Measurements from ENCODE around the gene KNCN.

Gene KNCN

DNA sequence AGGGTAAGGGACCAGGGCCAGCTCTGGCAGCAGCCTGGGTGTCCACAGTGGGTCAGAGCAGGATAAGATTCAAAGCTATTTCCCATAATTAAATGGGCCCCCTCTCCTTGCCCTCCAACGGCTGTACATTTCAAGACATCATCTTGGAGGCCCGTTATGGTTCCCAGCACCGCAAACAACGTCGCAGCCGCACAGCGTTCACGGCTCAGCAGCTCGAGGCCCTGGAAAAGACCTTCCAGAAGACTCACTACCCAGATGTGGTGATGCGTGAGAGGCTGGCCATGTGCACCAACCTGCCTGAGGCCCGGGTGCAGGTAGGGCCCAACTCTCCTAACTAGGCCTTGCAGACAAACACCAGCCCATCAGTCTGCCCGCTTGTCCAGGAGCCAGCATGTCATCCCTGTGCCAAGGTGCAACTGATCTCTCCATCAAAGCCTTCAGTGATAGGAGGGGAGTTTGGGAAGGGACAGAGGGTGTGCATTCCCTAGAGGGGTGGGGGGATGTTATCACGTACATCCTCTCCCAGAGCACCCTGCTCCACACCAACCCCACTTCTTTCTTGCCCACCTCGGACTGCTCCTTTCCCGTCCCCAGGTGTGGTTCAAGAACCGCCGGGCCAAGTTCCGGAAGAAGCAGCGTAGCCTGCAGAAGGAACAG is 41.0 kb downstream of the KNCN start:
- DNase-seq (ENCODE audit: extremely low read depth, low read depth) = no peak
- TF ChIP-seq, protein P1, sequence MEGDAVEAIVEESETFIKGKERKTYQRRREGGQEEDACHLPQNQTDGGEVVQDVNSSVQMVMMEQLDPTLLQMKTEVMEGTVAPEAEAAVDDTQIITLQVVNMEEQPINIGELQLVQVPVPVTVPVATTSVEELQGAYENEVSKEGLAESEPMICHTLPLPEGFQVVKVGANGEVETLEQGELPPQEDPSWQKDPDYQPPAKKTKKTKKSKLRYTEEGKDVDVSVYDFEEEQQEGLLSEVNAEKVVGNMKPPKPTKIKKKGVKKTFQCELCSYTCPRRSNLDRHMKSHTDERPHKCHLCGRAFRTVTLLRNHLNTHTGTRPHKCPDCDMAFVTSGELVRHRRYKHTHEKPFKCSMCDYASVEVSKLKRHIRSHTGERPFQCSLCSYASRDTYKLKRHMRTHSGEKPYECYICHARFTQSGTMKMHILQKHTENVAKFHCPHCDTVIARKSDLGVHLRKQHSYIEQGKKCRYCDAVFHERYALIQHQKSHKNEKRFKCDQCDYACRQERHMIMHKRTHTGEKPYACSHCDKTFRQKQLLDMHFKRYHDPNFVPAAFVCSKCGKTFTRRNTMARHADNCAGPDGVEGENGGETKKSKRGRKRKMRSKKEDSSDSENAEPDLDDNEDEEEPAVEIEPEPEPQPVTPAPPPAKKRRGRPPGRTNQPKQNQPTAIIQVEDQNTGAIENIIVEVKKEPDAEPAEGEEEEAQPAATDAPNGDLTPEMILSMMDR (IDR thresholded peaks at IDR 0.05; ENCODE audit: low read depth, low read length, missing control alignments) = no peak
- no peak overlapping the region for H3K4me3 ChIP-seq (replicated peaks; ENCODE audit: low read depth, low read length)

GRCh38 chr1:46508757-46509156 is 42.7 kb downstream of the KNCN start:
- DNase-seq (ENCODE audit: extremely low read depth, low read depth) = no peak
- no peak overlapping the region for H3K4me3 ChIP-seq (replicated peaks; ENCODE audit: low read depth, low read length)
- TF ChIP-seq, protein P1 (IDR thresholded peaks at IDR 0.05; ENCODE audit: low read depth, low read length, missing control alignments) = no peak

DNA sequence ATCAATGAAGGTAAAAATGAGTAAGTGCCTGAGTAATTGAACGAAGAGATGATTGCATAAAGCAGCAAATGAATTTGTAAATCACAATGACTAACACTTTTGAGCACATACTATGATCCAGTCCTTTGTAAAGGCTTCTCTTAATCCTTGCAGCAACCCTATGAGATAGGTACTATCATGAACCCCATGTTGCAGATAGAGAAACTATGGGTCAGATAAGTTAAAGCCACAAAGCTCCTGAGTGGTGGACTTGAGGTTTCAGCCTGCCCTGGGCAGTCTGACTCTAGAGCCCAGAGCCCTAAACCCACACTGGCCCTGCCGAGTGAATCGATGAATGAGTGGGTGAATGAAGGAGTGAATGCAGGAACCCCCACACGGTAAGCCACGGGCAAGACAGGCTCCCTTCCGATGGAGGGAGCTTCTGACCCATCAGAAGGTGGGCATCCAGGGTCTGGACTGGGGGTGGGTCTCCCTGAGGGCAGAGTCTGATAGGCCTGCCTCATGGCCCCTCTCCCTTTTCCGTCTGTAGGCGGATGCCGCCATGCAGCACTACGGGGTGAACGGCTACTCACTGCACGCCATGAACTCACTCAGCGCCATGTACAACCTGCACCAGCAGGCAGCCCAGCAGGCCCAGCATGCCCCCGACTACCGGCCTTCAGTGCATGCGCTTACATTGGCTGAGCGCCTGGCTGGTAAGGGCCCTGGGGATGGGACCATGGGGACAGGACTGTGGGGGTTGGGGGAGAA is 44.8 kb downstream of the KNCN start:
- H3K4me3 ChIP-seq (replicated peaks; ENCODE audit: low read depth, low read length) = no peak overlapping the region
- TF ChIP-seq, protein P1 (IDR thresholded peaks at IDR 0.05; ENCODE audit: low read depth, low read length, missing control alignments) = no peak
- DNase-seq (ENCODE audit: extremely low read depth, low read depth) = no peak

GRCh38 chr1:46503421-46503820 is 48.0 kb downstream of the KNCN start:
- H3K4me3 ChIP-seq (replicated peaks; ENCODE audit: low read depth, low read length) = no peak overlapping the region
- no peak for DNase-seq (ENCODE audit: extremely low read depth, low read depth)
- TF ChIP-seq, protein P1 (IDR thresholded peaks at IDR 0.05; ENCODE audit: low read depth, low read length, missing control alignments) = no peak

GRCh38 chr1:46501528-46501927 is 49.9 kb downstream of the KNCN start:
- DNase-seq (ENCODE audit: extremely low read depth, low read depth) = no peak
- H3K4me3 ChIP-seq (replicated peaks; ENCODE audit: low read depth, low read length) = no peak overlapping the region
- TF ChIP-seq, protein P1 (IDR thresholded peaks at IDR 0.05; ENCODE audit: low read depth, low read length, missing control alignments) = no peak

DNA sequence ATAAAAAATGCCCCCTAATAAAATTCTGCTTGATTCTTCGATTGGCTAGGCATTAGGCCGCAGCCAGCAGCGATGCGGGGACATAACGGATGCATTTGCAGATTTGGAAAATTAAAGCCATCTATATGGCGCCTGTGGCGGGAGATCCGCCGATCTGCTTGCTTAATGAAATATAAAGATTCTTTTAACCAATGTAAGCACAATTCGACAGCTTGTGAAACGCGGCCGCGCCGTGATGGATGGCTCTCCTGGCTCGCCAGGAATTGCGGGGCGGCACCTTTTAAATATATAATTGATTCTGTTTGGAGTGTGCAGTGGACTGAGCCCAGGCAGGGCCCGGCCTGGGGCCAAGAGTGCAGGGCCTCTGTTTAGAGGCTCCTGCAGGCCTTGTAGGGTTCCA is 53.8 kb downstream of the KNCN start:
- H3K4me3 ChIP-seq (replicated peaks; ENCODE audit: low read depth, low read length) = no peak overlapping the region
- TF ChIP-seq, protein P1 (IDR thresholded peaks at IDR 0.05; ENCODE audit: low read depth, low read length, missing control alignments) = no peak
- DNase-seq (ENCODE audit: extremely low read depth, low read depth) = no peak

Data from HFF-Myc (cell line).